Body of pancreas (tissue), 4 donors: ENCODE measurements around the gene TARS2. TPM values are rescaled to one million over a fixed set of nuclear protein-coding genes. Genes with fewer than 3 reads are reported as not detected.

Experiments
- ATAC-seq: fragments of 150-250 bp; one replicate; pipeline ENCODE4 v1.9.1; 2016
- DNase-seq, 4 donors: peaks; one replicate each; pipeline ENCODE4 v3.0.0-alpha.2; 2019
- H3K27ac ChIP-seq, 4 donors: fragments of 200-600 bp; sonication (generic); 1 replicate in 3 of 4; 2 replicates in 1 of 4; pipeline versions ENCODE4 v1.5.1 to v1.6.1; 2016 to 2019; ENCODE audit warnings: mild to moderate bottlenecking in 1 of 4, mixed read lengths in 1 of 4, moderate library complexity in 1 of 4
- H3K27me3 ChIP-seq, 2 donors: fragments of 200-600 bp; sonication (generic); one replicate each; pipeline ENCODE4 v1.6.0; 2016; ENCODE audit warnings: mild to moderate bottlenecking in 1 of 2
- H3K36me3 ChIP-seq, 2 donors: fragments of 200-600 bp; sonication (generic); replicated peaks in 1 of 2; 2 replicates each; pipeline ENCODE4 v1.5.1; 2016; ENCODE audit warnings: low read depth in 2 of 2; ENCODE audit not compliant: insufficient read depth in 1 of 2
- H3K4me1 ChIP-seq: fragments of 200-600 bp; sonication (generic); one replicate; pipeline ENCODE4 v1.6.0; 2016
- H3K4me3 ChIP-seq, 2 donors: fragments of 200-600 bp; sonication (generic); 1 replicate in 1 of 2; 2 replicates in 1 of 2; pipeline ENCODE4 v1.5.1; 2016 to 2019
- H3K9me3 ChIP-seq, 3 donors: fragments of 200-600 bp; sonication (generic); 1 replicate in 2 of 3; 2 replicates in 1 of 3; pipeline ENCODE4 v1.5.1; 2016
- POLR2A ChIP-seq, 3 donors: fragments of 450-650 bp; IDR thresholded peaks; one replicate each; pipeline ENCODE4 v1.6.1; 2016; ENCODE audit warnings: antibody characterized with exemption in 3 of 3, mild to moderate bottlenecking in 2 of 3
- WGBS, 2 donors: methylation state at CpG; one replicate each; pipeline ENCODE4 v1.1.5; 2017; 5-methylcytosine and 5-hydroxymethylcytosine counted together
- intact Hi-C: fragments of 100-400 bp; cut with DNase I; formaldehyde crosslinking; loops from one replicate; pipeline ENCODE4 v1.15.1; 2023
- total RNA-seq, 2 donors: library from RNA; depleted of rRNA; stranded (reverse); fragments of >200 nt; gene quantifications; one replicate each; pipeline ENCODE4 v1.1.0, GENCODE V29; 2016
- TF ChIP-seq, protein P1 (sequence below), 7 experiments: fragments of 450-650 bp in 4 of 7; fragments of 200-600 bp in 3 of 7; sonication (generic) in 3 of 7; IDR thresholded peaks; one replicate each; pipeline ENCODE4 v1.5.1; 2016 to 2019; ENCODE audit warnings: antibody characterized with exemption in 7 of 7

Gene TARS2
- total RNA-seq, 2 donors from 2014 or later: 4.3 to 7.0 TPM

- Histone ChIP-seq H3K9me3 (no peaks in the 10 kb centered on the region), H3K27ac (peak overlapping the region in 1 of 4 donors; percentile 85), H3K4me3 (no peak overlapping the region), H3K27me3 (no peaks in the 10 kb centered on the region), H3K36me3 (no peaks in the 10 kb centered on the region), H3K4me1 (peaks cover 38% of the 10 kb centered on the region)
- ATAC-seq (no peak), DNase-seq (no peak)
- 95% methylated on average over 14 of the region's 14 CpGs for WGBS, 2 donors
- intact Hi-C loops: loop anchor here (5.0 kb wide), 1 partner anchor 58 kb away; no protein-coding TSS in a partner anchor
- TF ChIP-seq, protein P1, sequence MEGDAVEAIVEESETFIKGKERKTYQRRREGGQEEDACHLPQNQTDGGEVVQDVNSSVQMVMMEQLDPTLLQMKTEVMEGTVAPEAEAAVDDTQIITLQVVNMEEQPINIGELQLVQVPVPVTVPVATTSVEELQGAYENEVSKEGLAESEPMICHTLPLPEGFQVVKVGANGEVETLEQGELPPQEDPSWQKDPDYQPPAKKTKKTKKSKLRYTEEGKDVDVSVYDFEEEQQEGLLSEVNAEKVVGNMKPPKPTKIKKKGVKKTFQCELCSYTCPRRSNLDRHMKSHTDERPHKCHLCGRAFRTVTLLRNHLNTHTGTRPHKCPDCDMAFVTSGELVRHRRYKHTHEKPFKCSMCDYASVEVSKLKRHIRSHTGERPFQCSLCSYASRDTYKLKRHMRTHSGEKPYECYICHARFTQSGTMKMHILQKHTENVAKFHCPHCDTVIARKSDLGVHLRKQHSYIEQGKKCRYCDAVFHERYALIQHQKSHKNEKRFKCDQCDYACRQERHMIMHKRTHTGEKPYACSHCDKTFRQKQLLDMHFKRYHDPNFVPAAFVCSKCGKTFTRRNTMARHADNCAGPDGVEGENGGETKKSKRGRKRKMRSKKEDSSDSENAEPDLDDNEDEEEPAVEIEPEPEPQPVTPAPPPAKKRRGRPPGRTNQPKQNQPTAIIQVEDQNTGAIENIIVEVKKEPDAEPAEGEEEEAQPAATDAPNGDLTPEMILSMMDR (IDR thresholded peaks at IDR 0.05): no peak
- no peak for TF ChIP-seq POLR2A (IDR thresholded peaks at IDR 0.05)
Measured at GRCh38 chr1:150530491-150531159, 43.4 kb downstream of the TARS2 start.

- peak overlapping the region; percentile 62 to 85 (median 83) for H3K27ac ChIP-seq
Measured at GRCh38 chr1:150532860-150533259, 45.6 kb downstream of the TARS2 start.

GRCh38 chr1:150534002-150534401 is 46.8 kb downstream of the TARS2 start:
- ATAC-seq (no peak), DNase-seq (no peak)
- TF ChIP-seq, protein P1 (IDR thresholded peaks at IDR 0.05): no peak
- no peak for TF ChIP-seq POLR2A (IDR thresholded peaks at IDR 0.05)
- H3K36me3 ChIP-seq: no peaks in the 10 kb centered on the region
- no peaks in the 10 kb centered on the region for H3K27me3 ChIP-seq
- no peaks in the 10 kb centered on the region for H3K9me3 ChIP-seq
- H3K4me1 ChIP-seq: peaks cover 33% of the 10 kb centered on the region
- H3K4me3 ChIP-seq: no peak overlapping the region
- 81 to 82% methylated on average over 4 to 6 of the region's 6 CpGs for WGBS, 2 donors
- intact Hi-C loops: loop anchor here (5.0 kb wide), 1 partner anchor 62 kb away; no protein-coding TSS in a partner anchor
- H3K27ac ChIP-seq: peak overlapping the region in 1 of 4 donors; percentile 85

More at GRCh38 chr1:150532860-150533259, 45.6 kb downstream of the TARS2 start:
- intact Hi-C loops: loop anchor here (5.0 kb wide), 1 partner anchor 61 kb away; no protein-coding TSS in a partner anchor
- TF ChIP-seq, protein P1 (IDR thresholded peaks at IDR 0.05): no peak
- TF ChIP-seq POLR2A (IDR thresholded peaks at IDR 0.05): no peak
- Histone ChIP-seq H3K36me3 (no peaks in the 10 kb centered on the region), H3K27me3 (no peaks in the 10 kb centered on the region), H3K4me3 (no peak overlapping the region), H3K4me1 (peaks cover 38% of the 10 kb centered on the region), H3K9me3 (no peaks in the 10 kb centered on the region)
- no peak for ATAC-seq
- WGBS, 2 donors: 16 to 23% methylated on average over 4 to 5 of the region's 5 CpGs
- no peak for DNase-seq

GRCh38 chr1:150535511-150536287 is 48.5 kb downstream of the TARS2 start:
- intact Hi-C loops: no loop called here
- WGBS, 2 donors: 85 to 87% methylated on average over 14 of the region's 14 CpGs
- TF ChIP-seq POLR2A (IDR thresholded peaks at IDR 0.05): no peak
- TF ChIP-seq, protein P1 (IDR thresholded peaks at IDR 0.05): no peak
- Histone ChIP-seq H3K4me3 (no peak overlapping the region), H3K9me3 (no peaks in the 10 kb centered on the region), H3K4me1 (peaks cover 25% of the 10 kb centered on the region), H3K36me3 (no peaks in the 10 kb centered on the region), H3K27ac (no peak overlapping the region), H3K27me3 (no peaks in the 10 kb centered on the region)
- no peak for ATAC-seq
- DNase-seq: no peak
